HG03039 (cell line): Measurements from ENCODE around the gene SNED1.

Experiments used
- ATAC-seq: cut with Tn5 transposase; IDR thresholded peaks from one replicate; pipeline ENCODE4 v1.9.1; 2021; ENCODE audit warnings: mild to moderate bottlenecking, moderate library complexity; ENCODE audit not compliant: unreplicated experiment

Gene SNED1

GRCh38 chr2:241043581-241043980 lies 45.2 kb downstream of the SNED1 start:
- ATAC-seq: no peak

GRCh38 chr2:241047253-241048010 lies 49.0 kb downstream of the SNED1 start:
- no peak for ATAC-seq

- no peak for ATAC-seq
Observed at GRCh38 chr2:241048149-241048948, 49.9 kb downstream of the SNED1 start.

- ATAC-seq: no peak
Observed at GRCh38 chr2:241048949-241049343, 50.5 kb downstream of the SNED1 start.

GRCh38 chr2:241049739-241050623 lies 51.6 kb downstream of the SNED1 start:
- no peak for ATAC-seq

- ATAC-seq: no peak
Observed at GRCh38 chr2:241050624-241051577, 52.5 kb downstream of the SNED1 start.

- no peak for ATAC-seq
Observed at GRCh38 chr2:241051578-241052487, 53.4 kb downstream of the SNED1 start.

GRCh38 chr2:241052677-241053360 lies 54.4 kb downstream of the SNED1 start:
- no peak for ATAC-seq

GRCh38 chr2:241053576-241054251 lies 55.3 kb downstream of the SNED1 start:
- ATAC-seq: no peak

GRCh38 chr2:241061275-241061674 lies 62.9 kb downstream of the SNED1 start:
- ATAC-seq: no peak

GRCh38 chr2:241062389-241063092 lies 64.1 kb downstream of the SNED1 start:
- no peak for ATAC-seq

GRCh38 chr2:241063093-241063551 lies 64.7 kb downstream of the SNED1 start:
- no peak for ATAC-seq

GRCh38 chr2:241063587-241063986 lies 65.2 kb downstream of the SNED1 start:
- no peak for ATAC-seq

GRCh38 chr2:241064008-241064801 lies 65.8 kb downstream of the SNED1 start:
- ATAC-seq: no peak

GRCh38 chr2:241064802-241065354 lies 66.5 kb downstream of the SNED1 start:
- no peak for ATAC-seq

- ATAC-seq: no peak
Observed at GRCh38 chr2:241065355-241065803, 67.0 kb downstream of the SNED1 start.
